ENCODE results near the gene CACNB1.

DNA sequence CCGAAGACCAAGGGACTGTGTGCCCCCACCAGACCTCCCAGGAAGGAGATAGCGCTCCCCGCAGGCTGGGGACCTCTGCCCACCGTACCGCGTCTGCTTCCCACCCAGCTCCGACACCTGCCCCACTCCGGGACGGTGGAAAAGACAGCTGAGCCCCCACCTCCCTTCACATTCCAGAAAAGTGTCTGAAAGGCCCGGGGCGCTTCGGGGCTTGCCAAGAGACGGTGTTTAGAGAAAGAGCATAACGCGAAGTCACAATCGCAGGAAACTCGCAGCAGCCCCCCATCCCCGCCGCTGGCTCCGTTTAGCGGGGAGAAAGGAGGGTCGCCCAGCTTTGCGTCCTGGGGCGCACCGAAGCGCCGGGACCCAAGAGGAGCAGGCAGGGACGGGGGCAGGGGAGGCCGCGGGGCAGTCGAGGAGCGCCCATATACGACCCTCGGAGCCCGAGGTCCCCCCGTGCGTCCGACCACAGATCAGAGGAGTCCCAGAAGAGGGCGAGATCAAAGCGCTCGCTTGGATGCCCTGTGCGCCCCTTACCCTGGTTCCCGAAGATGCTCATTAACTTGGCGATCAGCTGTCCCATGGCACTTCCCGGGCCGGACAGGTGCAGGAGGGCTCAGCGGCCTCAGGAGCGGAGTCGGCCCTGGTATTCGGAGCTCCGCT is 32.2 kb downstream of the CACNB1 start:
- TF ChIP-seq, protein P1, sequence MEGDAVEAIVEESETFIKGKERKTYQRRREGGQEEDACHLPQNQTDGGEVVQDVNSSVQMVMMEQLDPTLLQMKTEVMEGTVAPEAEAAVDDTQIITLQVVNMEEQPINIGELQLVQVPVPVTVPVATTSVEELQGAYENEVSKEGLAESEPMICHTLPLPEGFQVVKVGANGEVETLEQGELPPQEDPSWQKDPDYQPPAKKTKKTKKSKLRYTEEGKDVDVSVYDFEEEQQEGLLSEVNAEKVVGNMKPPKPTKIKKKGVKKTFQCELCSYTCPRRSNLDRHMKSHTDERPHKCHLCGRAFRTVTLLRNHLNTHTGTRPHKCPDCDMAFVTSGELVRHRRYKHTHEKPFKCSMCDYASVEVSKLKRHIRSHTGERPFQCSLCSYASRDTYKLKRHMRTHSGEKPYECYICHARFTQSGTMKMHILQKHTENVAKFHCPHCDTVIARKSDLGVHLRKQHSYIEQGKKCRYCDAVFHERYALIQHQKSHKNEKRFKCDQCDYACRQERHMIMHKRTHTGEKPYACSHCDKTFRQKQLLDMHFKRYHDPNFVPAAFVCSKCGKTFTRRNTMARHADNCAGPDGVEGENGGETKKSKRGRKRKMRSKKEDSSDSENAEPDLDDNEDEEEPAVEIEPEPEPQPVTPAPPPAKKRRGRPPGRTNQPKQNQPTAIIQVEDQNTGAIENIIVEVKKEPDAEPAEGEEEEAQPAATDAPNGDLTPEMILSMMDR (conservative IDR thresholded peaks at IDR 0.05; ENCODE audit: low read depth, low read length) = no peak
- no peak for TF ChIP-seq EZH2phosphoT487 (IDR thresholded peaks at IDR 0.05; ENCODE audit: borderline replicate concordance, low read length)

Measured in PC-3 (cell line).